Activated CD8-positive, alpha-beta memory T cell treated with anti-CD3 and anti-CD28 coated beads, Interleukin-2, amount 50 U/mL, for 1 hour (primary cell): ENCODE results near the gene CPEB4.

Source experiments
- DNase-seq: peaks from one replicate; pipeline ENCODE4 v3.0.0-alpha.2; 2020; ENCODE audit errors: extremely low read depth

Gene CPEB4

GRCh38 chr5:173941758-173942401, 53.7 kb downstream of the CPEB4 start:
- no peak for DNase-seq

DNA sequence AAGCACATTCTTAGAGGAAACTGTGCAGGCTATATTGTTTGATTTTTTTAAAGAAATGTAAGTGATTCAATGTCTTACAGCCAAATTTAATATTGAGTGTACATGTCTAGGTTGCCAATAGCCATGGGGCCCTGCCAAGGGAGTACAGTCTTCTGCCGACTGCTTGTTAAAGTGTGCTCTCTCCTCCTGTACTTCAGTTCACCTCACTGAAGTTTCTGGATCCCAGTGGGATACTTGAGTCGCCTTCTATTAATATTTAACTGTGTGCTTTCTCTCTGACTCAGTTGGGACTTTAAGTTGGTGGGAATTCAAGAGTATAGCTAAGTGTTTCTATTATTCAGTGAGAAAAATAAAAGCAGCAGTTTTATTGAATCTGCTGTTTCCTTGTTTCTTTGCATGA, 56.4 kb downstream of the CPEB4 start:
- DNase-seq, result no peak

DNA sequence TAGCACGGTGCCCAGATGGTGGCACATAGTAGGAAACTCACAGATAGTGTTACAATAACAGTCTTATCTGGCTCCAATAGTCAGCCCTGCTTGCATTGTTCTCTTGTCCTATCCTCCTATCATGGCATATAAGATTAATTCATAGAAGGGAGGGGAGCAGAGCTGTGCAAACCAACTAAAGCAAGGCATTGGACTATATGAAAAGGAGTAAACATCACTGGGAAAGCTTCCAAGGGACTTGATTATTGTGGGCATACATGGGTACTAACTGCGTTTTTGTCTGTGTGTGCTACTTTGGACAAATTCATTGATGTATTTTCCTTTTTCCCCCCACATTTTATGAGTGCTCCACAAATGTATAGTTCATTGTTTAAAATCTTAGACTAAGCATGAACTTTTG, 57.0 kb downstream of the CPEB4 start:
- DNase-seq, result no peak

DNA sequence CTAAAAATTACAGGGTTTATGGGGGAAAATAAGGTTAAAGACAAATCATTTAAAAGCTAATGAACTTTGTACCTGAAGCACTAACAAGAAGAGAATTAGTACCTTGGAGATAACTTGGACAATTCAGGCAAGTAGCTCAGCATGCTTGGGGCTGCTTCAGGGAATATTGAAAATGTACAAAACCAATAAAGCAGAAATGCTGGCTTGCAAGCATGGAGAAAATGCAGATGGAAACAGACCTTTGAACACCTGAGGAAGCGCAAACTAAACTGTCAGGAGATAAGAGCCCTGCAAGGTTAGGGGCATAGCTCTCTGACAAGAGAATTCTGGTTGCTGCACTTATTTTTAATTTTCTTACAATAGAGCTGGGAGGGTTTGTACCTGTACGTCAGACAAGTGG, 58.2 kb downstream of the CPEB4 start:
- DNase-seq, result no peak

- DNase-seq, result no peak
These were observed 62.7 kb downstream of the CPEB4 start for GRCh38 chr5:173950829-173951228.

DNA sequence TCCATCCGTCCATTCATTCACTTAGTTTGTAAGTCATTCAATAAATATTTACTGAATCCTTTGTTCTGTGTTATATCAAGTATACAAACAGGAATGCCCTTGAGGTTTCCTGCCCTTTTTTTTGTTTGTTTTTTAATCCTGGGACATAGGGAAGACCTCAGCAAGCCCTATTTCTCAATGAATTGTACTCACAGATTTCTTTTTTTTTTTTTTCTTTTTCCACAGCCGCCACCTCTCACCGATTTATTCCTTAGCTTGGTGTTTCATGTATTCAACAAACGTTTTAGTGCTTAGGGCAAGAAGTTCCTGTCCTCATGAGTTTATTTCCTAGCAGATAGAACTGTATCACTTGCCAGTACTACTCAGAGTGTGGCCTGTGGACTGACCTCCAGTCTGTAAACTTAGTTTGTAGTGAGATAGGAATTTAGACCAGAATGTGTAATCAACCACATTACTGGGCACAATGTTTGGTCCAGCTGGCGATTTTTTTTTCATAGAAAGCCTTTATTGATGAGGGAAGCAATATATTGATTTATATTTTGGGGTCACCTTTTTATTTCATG, 65.5 kb downstream of the CPEB4 start:
- DNase-seq, result no peak

GRCh38 chr5:173954671-173955521, 66.7 kb downstream of the CPEB4 start:
- DNase-seq, result no peak

- DNase-seq, result no peak
These were observed 72.8 kb downstream of the CPEB4 start for GRCh38 chr5:173960986-173961385.

DNA sequence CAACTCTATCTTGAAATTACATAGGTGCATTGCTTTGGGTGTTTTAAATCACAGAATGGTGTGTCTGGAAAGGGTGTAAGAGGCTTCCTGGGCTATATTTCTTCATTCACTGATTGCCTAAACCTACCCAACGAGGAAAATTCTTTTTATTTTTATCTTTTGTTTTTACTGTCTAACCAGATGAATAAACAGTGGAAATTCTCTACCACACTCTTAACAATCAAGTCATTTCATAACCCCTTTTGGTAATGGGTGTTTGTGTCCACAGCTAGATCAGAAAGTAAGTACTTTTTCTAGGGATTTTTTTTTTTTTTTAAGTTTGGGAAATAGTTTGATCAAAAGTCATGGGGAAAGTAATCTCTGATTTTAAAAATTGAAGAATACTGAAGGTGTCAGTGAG, 73.3 kb downstream of the CPEB4 start:
- no peak for DNase-seq

GRCh38 chr5:173962436-173962972, 74.4 kb downstream of the CPEB4 start:
- DNase-seq, result no peak

DNA sequence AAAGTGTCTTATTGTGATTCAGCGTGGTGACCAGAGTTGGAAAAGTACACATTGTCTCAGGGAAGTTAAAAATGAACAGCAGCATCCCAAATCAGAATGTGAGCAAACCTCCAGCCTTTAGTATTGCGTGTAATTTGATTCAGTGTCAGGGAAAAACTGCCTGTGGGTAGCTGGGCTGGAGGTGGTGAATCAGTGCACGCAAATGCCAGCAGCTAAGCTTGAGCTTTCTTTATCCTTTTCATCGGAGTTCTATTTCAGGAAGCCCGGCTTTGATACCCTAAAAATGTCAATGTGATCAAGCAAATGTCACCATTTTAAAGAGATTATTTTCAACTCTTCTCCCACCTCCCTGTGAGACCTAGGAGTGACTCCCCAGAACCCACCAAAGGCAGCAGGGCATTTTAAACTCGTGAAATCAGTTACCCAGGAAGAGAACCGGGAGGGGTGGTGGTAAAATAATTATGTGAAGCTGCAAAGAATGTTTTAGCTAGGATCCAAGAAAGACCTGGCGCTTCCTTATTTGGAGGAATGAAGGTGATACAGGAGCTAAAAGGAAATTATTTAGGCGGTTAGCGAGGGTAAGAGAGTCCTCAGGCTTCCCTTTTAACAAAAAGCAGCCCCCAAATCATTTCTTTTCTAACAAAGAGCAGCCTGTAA, 75.2 kb downstream of the CPEB4 start:
- DNase-seq, result no peak

- DNase-seq, result no peak
These were observed 75.8 kb downstream of the CPEB4 start for GRCh38 chr5:173963867-173964441.

DNA sequence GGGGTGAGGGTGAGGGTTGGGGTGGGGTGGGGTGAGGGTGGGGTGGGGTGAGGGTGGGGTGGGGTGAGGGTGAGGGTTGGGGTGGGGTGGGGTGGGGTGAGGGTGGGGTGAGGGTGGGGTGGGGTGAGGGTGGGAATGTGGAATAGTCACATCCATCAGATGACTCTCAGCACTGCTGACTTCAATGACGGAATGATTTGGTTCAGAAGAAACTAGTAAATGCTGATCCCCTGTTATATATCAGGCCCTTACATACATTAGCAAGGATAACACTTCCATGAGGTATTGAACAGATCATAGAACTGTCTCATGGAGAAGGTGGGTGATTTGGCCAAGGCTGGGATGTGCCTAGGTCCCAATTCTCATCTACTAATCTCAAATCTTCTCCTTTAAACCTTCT, 76.4 kb downstream of the CPEB4 start:
- no peak for DNase-seq

DNA sequence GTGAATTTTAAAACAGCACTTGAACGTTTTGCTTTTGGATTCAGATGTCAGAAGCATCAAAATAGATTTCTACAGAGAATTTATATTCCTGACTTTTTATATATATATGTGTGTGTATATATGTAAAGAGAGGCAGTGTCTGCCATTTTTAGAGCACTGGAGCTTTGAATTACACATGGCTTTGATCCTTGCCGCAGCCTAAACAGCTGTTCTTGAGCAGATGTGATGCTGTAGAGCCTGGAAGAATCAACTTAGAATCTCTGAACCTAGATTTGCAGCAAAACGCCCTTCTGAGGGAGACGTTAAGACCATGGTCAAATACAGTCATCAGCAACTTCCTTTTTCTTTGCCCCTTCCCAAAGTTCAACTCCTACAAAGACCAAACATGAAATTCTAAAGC, 79.1 kb downstream of the CPEB4 start:
- DNase-seq, result no peak

DNA sequence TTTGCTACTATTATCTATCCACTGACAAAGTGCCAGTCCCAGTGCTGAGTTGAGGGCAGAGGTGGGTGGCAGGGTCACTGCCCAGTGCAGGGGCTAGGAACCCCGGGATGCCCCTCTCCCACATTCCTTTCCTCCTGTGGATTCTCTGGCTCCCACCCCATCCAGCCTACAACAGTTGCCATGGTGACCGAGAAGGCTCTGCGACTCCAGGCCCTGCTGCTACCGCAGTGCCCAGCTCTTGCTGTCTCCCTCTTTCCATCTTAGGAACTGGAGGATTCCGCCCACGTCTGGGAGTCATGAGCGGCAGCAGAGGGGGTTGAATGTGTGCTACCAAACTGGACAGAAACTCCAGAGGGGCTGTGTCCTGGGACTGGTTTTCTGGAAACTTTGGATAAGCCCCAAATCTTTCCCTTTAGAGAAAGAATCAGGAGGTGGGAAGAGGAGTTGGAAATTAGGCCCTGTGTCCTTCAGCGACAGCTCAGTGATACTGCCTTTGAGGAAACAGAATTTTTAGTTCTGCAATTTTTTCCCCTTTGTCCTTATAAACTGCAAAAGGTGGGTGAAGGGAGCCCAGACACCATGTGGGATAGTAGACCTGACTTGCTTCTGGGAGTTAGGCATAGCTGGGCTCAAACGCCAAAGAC, 80.1 kb downstream of the CPEB4 start:
- no peak for DNase-seq

DNA sequence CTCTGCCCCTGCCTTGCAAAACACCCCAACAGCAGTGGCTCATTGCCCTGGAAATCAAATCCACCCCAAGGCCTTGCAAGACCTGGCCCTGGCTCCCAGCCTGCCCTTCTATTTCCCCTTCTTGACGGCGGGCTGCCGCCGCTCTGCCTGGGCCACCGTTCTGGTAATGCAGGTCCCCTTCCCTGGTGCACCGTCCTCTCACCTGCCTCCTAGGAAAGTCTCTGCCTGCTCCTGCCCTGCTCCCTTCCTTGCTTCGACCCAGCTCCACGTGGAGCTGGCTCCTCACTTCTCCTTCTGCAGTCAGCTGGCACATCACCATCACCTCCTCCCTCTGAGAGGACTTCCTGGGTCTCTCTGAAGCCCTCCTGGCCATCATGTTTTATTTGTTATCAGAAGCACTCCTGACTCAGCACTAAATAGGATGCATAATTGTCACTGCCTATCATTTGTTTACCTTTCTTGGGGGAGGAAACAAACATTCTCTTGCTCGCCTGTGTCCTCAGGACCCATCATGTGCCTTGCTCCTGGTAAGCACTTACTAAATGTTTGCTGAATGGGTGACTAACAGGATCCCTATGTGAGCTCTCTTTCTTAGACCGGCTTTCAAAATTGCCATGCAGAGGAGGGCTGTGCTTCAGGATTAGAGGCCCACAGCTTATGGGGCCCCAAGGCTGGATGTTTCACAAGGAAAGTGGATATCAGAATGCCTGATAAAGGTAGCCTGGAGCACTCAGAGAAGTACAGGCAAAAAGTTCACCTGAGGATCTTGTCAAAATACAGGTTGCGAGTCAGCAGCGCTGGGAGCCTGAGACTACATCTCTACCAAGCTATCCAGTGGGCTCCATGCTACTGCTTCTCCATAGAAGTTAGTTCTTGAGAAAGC, 81.3 kb downstream of the CPEB4 start:
- DNase-seq, result no peak

DNA sequence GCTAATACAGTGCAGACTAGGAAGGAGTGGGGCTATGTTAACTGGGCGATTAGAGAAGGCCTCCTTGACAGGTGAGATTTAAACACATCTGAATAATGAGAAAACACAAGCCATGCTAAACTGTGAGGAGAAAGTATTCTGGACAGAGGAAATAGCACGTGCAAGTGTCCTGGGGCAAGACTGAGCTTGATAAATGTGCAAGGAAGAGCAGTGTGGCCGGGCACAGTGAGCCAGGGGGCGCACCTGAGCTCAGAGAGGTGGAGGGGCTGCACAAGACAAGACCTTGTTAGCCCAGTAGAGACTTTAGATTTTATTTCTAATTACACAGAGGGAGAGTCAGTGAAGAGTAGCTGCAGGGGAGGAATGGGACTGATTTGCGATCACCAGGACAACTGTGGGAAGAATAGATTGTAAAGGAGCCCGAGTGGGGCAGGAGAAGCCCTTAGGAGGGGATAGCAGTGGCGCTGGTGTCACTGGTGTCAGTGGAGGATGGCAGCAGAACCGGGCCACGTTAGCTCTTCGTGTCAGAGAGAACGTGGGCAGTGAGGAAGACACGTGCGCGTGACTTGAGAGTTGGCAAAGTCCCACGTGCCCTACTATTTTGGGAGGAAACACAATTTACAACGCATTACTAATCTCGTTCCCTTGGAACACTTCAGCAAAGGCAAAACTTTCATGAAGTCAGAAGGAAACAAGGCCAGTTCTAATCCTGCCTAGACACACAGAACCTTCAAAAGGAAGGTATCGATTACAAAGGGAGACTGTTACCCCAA, 82.9 kb downstream of the CPEB4 start:
- no peak for DNase-seq

GRCh38 chr5:173971681-173972345, 83.7 kb downstream of the CPEB4 start:
- no peak for DNase-seq

- no peak for DNase-seq
These were observed 84.4 kb downstream of the CPEB4 start for GRCh38 chr5:173972607-173972924.
